Lower leg skin (tissue), 4 donors: Measurements from ENCODE around the gene ABHD16A. TPM values are rescaled to one million over a fixed set of nuclear protein-coding genes. Genes with fewer than 3 reads are reported as not detected.

ENCODE experiments used
- DNase-seq, 2 donors: peaks; one replicate each; pipeline ENCODE4 v3.0.0-alpha.2; 2019; ENCODE audit warnings: low spot score in 2 of 2
- H3K4me3 ChIP-seq: fragments of 200-600 bp; sonication (generic); 2 replicates; pipeline ENCODE4 v1.5.1; 2017; ENCODE audit warnings: mild to moderate bottlenecking, low read depth; ENCODE audit not compliant: poor library complexity, severe bottlenecking
- CTCF ChIP-seq, 3 donors: fragments of 450-650 bp; IDR thresholded peaks; one replicate each; pipeline ENCODE4 v1.5.1; 2016; ENCODE audit warnings: antibody characterized with exemption in 3 of 3, mild to moderate bottlenecking in 3 of 3, moderate library complexity in 2 of 3
- POLR2A ChIP-seq, 2 donors: fragments of 450-650 bp; IDR thresholded peaks; one replicate each; pipeline ENCODE4 v1.6.1; 2016 to 2017; ENCODE audit warnings: antibody characterized with exemption in 2 of 2, mild to moderate bottlenecking in 1 of 2, moderate library complexity in 1 of 2
- WGBS, 2 donors: methylation state at CpG; one replicate each; pipeline ENCODE4 v1.1.5; 2018; 5-methylcytosine and 5-hydroxymethylcytosine counted together
- intact Hi-C: fragments of 100-400 bp; cut with DNase I; formaldehyde crosslinking; loops from one replicate; pipeline ENCODE4 v1.15.0; 2023; ENCODE audit warnings: low total_unique reads
- total RNA-seq, 4 donors: library from RNA; depleted of rRNA; stranded (reverse); fragments of >200 nt; gene quantifications; one replicate each; pipeline ENCODE4 v1.1.0, GENCODE V29; 2016

Gene ABHD16A
- total RNA-seq, 4 donors from 2014 or later = 49.9 to 61.8 (median 52.0) TPM

GRCh38 chr6:31664790-31665500 lies 38.2 kb downstream of the ABHD16A start, which contains the start of gene GPANK1:
GPANK1 (minus strand) TSS chr6:31664997; CDS start chr6:31664478, 519 bp downstream.
- 0 to 1% methylated on average over 38 to 39 of the region's 39 CpGs for WGBS, 2 donors
- H3K4me3 ChIP-seq = peak within 1 kb of the TSS; percentile 61
- intact Hi-C loops = no loop called here
- TF ChIP-seq POLR2A (IDR thresholded peaks at IDR 0.05) = peak in 1 of 2 donors; percentile 2
- no peak for TF ChIP-seq CTCF (IDR thresholded peaks at IDR 0.05)
- peak; percentile 95 to 98 for DNase-seq

GRCh38 chr6:31663961-31664789 lies 38.9 kb downstream of the ABHD16A start:
- TF ChIP-seq POLR2A (IDR thresholded peaks at IDR 0.05) (no peak), CTCF (IDR thresholded peaks at IDR 0.05) (no peak)
- WGBS, 2 donors = 10 to 16% methylated on average over 17 of the region's 17 CpGs
- H3K4me3 ChIP-seq = peak overlapping the region; percentile 61
- peak; percentile 54 to 90 for DNase-seq
- intact Hi-C loops = no loop called here

GRCh38 chr6:31663126-31663960 lies 39.8 kb downstream of the ABHD16A start:
- H3K4me3 ChIP-seq = no peak overlapping the region
- intact Hi-C loops = no loop called here
- DNase-seq = no peak
- TF ChIP-seq POLR2A (IDR thresholded peaks at IDR 0.05) (no peak), CTCF (IDR thresholded peaks at IDR 0.05) (no peak)
- WGBS, 2 donors = 49% methylated on average over 9 of the region's 9 CpGs

GRCh38 chr6:31662124-31662723 lies 40.9 kb downstream of the ABHD16A start:
- no peak for TF ChIP-seq CTCF (IDR thresholded peaks at IDR 0.05)
- H3K4me3 ChIP-seq = no peak overlapping the region
- DNase-seq = no peak
- intact Hi-C loops = no loop called here
- WGBS, 2 donors = 85 to 88% methylated on average over 11 to 12 of the region's 12 CpGs
